ENCODE measurements around the gene TUSC2.
A peak's percentile ranks its signal among the peaks of the same experiment; 100 is the strongest.

The TUSC2 gene

DNA sequence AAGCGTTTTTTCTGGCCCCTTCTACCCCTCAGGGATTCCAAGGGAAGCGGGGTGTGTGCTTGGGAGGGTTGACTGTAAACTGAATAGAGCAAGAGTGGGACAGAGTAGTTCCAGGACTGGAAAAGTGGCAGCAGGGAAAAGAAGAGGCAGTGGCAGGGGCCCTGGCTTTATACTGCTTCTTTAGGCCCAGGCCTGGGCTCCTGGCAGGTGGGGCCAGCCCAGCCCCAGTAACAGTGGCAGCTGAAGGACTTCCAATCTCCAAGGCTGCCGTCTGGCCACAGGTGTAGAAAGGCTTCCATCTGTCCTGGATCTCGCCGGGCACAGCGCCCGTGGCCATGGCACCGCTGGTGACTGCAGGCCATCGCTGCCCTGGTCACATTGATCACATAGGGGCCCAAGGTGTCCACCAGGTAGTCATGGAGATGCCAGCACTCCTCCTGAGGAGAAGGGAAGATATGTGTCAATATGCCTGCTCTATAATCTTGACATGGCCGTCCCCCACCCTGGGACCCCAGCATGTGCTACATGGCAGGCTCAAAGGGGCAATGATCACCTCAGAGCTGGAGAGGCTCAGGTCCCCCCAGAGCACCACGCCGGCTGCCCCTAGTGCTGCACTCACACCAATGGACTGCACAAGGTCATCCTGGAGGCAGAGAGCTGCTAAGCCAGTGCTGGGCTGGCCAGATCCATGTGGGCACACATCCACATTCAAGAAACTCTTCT, 34.8 kb downstream of the TUSC2 start:
- H3K4me3 ChIP-seq (ENCODE audit: low read depth, low read length) = peak overlapping the region; percentile 64
- DNase-seq (ENCODE audit: low read depth) = no peak
- TF ChIP-seq, protein P1, sequence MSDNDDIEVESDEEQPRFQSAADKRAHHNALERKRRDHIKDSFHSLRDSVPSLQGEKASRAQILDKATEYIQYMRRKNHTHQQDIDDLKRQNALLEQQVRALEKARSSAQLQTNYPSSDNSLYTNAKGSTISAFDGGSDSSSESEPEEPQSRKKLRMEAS (IDR thresholded peaks at IDR 0.05; ENCODE audit: low read depth, low read length) = no peak
- TF ChIP-seq, protein P2, sequence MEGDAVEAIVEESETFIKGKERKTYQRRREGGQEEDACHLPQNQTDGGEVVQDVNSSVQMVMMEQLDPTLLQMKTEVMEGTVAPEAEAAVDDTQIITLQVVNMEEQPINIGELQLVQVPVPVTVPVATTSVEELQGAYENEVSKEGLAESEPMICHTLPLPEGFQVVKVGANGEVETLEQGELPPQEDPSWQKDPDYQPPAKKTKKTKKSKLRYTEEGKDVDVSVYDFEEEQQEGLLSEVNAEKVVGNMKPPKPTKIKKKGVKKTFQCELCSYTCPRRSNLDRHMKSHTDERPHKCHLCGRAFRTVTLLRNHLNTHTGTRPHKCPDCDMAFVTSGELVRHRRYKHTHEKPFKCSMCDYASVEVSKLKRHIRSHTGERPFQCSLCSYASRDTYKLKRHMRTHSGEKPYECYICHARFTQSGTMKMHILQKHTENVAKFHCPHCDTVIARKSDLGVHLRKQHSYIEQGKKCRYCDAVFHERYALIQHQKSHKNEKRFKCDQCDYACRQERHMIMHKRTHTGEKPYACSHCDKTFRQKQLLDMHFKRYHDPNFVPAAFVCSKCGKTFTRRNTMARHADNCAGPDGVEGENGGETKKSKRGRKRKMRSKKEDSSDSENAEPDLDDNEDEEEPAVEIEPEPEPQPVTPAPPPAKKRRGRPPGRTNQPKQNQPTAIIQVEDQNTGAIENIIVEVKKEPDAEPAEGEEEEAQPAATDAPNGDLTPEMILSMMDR (IDR thresholded peaks at IDR 0.05; ENCODE audit: low read depth, low read length) = no peak
- no peak for TF ChIP-seq POLR2A (IDR thresholded peaks at IDR 0.05; ENCODE audit: extremely low read depth, insufficient read length)
- no peak for TF ChIP-seq MYC (IDR thresholded peaks at IDR 0.05; ENCODE audit: low read depth, low read length)

DNA sequence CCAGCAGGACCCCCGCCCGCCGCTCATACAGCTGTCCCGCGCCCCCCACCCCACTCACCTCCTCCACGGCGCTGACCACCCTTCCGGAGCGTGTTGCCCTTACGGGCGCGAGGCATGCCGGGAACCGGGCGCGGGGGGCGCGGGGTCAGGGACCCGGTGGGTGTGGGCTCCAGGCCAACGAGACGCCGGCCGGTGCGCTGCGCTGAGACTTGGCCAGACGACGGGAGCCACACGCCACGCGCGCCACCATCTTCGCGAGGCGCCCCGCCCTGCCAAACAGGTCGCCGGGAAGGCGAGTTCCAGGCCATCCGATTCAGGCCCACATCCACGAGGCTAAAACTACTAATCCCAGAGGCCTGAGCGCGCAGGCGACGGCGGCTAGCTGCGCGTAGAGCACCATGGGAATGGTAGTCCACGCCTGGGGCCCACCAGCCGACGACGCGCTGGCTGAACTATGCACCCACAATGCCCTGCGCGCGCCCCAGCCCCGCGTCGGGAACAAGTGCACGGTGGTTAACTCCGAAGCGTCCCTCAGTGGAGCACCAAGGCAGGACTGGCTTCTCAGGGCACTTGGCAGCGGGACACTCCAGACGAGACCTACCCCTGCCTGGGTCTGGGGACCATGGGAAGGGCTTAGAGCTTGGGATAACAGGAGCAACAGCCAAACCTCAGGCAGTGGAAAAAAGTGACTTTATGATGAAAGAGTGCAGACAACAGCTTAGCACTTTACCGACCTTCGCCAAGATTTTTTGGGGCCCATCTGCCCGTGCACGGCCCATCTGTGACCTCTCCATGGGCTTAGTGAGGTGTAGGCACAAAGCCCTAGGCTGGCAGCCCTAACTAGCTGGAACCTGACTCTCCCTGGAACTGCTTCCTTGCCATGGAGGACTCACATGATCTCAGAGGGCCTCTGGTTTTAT, 35.6 kb downstream of the TUSC2 start, which contains the start of gene IFRD2:
Gene IFRD2, minus strand, starts transcription at position 271 of the 920 bp plus-strand sequence. Its CDS starts 155 bp downstream, at position 116.
- DNase-seq (ENCODE audit: low read depth) = peak; percentile 99
- TF ChIP-seq POLR2A (IDR thresholded peaks at IDR 0.05; ENCODE audit: extremely low read depth, insufficient read length) (peak; percentile 62), MYC (IDR thresholded peaks at IDR 0.05; ENCODE audit: low read depth, low read length) (peak; percentile 96)
- TF ChIP-seq, protein P1 (IDR thresholded peaks at IDR 0.05; ENCODE audit: low read depth, low read length) = peak; percentile 88
- TF ChIP-seq, protein P2 (IDR thresholded peaks at IDR 0.05; ENCODE audit: low read depth, low read length) = no peak
- peak within 1 kb of the TSS; percentile 98 for H3K4me3 ChIP-seq (ENCODE audit: low read depth, low read length)

DNA sequence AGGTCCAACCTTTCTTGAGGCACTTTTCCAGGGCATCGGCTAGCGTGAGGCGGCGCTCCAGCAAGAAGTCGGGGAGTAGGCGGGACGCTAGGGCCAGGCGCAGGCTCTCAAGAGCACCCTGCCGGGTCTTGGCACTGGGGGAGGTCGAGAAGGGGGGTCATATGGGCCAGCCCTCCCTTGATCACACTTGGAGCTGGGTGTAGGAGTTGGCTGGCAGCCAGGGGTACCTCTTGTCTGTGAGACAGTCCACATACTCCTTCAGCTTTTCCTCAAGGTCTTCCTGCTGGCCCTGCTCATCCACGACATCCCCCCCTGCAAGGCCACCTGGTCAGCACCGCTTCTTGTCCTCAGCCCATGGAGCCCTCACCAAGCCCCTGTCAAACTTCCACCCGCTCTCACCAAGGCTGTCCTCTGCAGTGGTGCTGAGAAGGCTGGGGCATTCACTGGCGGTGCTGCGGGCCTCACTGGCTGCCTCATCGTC, 37.8 kb downstream of the TUSC2 start:
- TF ChIP-seq, protein P1 (IDR thresholded peaks at IDR 0.05; ENCODE audit: low read depth, low read length) = no peak
- TF ChIP-seq, protein P2 (IDR thresholded peaks at IDR 0.05; ENCODE audit: low read depth, low read length) = no peak
- TF ChIP-seq MYC (IDR thresholded peaks at IDR 0.05; ENCODE audit: low read depth, low read length) (no peak), POLR2A (IDR thresholded peaks at IDR 0.05; ENCODE audit: extremely low read depth, insufficient read length) (no peak)
- no peak for DNase-seq (ENCODE audit: low read depth)
- H3K4me3 ChIP-seq (ENCODE audit: low read depth, low read length) = no peak overlapping the region

DNA sequence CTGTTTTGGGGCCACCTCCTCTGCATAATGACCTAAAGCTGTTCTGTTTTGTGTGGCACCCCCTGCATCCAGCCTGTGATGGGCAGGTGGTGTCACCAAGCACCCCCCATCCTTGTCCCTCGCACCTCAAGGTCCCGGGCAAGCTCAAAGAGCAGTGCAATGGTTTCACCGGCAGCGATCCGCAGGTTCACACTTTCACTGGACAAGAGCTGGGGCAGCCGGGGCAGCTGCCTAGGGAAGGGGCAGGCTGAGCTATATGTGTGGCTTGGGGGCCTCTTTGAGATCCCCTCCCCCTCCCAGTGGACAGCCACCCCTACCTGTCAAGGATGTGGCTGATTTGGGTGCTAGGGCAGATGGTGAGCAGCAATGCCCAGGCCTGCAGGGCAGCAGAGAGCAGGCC, 38.9 kb downstream of the TUSC2 start:
- no peak overlapping the region for H3K4me3 ChIP-seq (ENCODE audit: low read depth, low read length)
- no peak for DNase-seq (ENCODE audit: low read depth)
- TF ChIP-seq, protein P2 (IDR thresholded peaks at IDR 0.05; ENCODE audit: low read depth, low read length) = no peak
- TF ChIP-seq, protein P1 (IDR thresholded peaks at IDR 0.05; ENCODE audit: low read depth, low read length) = no peak

DNA sequence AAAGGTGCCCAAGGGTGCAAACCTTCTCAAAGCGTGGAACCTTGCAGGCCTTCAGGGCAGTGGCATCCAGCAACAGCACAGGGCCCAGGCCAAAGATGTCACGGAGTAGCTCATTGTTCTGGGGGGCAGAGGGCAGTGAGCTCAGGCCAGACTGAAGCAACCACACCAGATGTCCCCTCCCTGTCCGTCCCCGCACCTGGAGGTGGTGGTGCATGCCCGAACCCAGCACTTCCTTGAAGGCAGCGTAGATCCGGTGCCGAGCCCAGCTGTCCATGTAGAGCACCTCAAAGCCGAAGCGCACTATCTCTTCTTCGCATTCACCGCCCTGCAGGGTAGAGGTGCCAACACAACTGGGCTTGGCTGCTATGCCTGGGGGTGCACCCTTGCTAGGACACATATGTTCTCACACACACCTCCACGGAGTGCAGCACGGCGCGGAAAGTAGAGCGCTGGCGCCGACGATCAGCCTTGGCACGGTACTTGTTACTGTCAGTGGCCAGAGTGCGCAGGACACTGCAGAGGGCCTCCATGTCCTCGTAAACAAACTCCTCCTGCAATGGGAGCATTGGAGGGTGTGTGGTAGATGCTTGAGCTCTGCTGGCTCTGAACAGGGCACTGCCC, 39.5 kb downstream of the TUSC2 start:
- TF ChIP-seq, protein P1 (IDR thresholded peaks at IDR 0.05; ENCODE audit: low read depth, low read length) = no peak
- TF ChIP-seq POLR2A (IDR thresholded peaks at IDR 0.05; ENCODE audit: extremely low read depth, insufficient read length) = no peak
- TF ChIP-seq MYC (IDR thresholded peaks at IDR 0.05; ENCODE audit: low read depth, low read length) = no peak
- TF ChIP-seq, protein P2 (IDR thresholded peaks at IDR 0.05; ENCODE audit: low read depth, low read length) = no peak
- no peak for DNase-seq (ENCODE audit: low read depth)
- H3K4me3 ChIP-seq (ENCODE audit: low read depth, low read length) = no peak overlapping the region

Data from NB4 (cell line).